GM20431 (cell line): ENCODE measurements around the gene POLR1B.

Experiments used
- in situ Hi-C: fragments of 300-500 bp; cut with MseI, MboI; formaldehyde crosslinking; loops from one replicate; pipeline ENCODE4 v1.15.0; 2020; ENCODE audit warnings: low sequenced_read_pairs; ENCODE audit not compliant: unreplicated experiment

Gene POLR1B

DNA sequence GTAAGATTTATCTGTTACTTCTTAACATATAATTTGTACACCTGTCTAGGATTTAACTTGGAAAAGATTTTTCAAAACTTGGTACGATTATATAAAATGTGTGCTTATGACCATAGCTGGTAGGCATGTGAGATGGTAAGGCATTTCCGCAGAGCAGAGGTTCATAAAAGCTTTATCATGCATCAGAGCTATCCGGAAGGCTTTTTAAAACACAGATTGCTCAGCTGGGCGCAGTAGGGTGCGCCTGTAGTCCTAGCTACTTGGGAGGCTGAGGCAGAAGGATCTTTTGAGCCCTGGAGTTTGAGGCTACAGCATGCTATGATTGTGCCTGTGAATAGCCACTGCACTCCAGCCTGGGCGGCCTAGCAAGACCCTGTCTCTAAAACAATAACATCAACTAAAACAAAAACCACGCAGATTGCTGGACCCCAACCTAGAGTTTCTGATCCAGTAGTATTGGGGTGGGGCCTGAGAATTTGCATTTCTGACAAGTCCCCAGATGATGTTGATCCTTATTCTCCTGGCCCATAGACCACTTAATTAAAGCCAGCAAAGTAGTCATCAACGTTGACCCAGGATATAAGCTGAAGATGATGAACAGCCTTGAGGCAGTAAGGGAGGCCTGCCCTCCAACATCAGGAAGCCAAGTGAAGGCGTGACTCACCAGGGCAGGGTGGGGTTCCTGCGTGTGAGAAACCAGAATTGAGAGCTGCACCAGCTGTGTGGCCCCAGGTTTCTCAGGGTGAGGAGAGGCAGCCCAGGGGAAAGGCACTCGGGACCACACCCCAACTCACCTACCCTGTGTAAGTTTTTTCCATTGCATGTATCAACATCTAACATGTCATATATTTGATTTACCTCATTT is 81.9 kb downstream of the POLR1B start:
- in situ Hi-C loops = loop anchor here (10.0 to 25.0 kb wide), 2 partner anchors 101 to 313 kb away; partner anchors contain the start of gene NT5DC4

DNA sequence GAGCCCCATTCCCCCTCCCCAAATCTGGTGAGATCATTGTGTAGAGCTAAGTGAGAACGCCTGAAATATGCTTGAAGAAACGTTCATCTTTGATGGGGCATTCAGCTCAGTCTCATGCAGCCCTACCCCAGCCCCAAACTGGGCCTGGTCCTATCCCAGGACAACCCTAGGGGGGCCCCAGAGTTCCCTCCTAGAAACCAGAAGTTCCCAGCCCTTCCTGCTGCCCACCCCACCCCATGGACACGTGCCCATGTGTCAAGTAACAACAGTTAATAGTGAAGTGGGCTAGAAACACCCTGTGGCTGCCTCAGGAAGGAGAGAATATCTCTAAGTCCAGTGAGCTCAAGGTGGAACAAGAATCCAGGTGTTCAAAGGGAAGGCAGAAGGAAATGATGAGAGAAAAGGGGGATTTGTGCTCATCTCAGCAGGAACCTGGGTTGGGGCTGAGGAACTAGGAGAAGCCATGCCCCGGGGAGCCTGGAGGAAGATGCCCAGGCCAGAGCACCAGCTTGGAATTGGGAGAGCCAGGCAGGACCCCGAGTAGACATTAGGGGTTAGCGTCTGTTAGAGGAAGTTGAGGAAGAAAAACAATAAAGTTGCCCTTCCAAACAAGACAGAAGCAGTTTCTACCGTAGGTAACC is 83.3 kb downstream of the POLR1B start:
- in situ Hi-C loops = loop anchor here (10.0 kb wide), 1 partner anchor 99 kb away; the partner anchor contains the start of gene NT5DC4

DNA sequence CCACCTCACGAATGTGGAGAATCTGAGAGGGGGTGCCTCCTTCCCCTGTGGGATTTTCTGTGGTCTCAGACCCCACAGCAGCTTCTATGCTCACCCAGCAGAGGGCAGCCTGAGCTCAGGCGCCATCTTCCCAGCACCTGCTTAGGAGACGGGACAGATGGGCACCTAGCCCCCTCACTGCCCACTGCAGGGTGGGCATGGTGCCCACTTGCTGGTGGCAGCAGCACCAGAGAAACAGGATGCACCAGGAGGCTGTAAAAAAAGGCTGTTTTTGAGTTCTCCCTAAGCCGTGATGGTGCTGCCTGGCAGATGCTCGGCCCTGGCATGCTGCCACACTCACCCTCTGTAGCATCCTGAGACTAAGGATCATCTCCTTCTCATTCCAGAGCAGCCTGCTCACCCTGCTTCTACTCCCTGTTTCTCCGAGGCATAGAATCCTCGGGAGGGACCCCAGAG is 84.4 kb downstream of the POLR1B start:
- in situ Hi-C loops = loop anchor here (10.0 kb wide), 1 partner anchor 98 kb away; the partner anchor contains the start of gene NT5DC4
